ENCODE data around the gene FNDC3A. TPM values are rescaled to one million over a fixed set of nuclear protein-coding genes. Genes with fewer than 3 reads are reported as not detected.
"Not testable (repeated sequence)": the region's sequence is repeated elsewhere in the genome, so short reads cannot be mapped to it uniquely, and the experiment has no call there.

FNDC3A gene
- total RNA-seq, 2 experiments from 2014 or later: 25.7 to 26.6 TPM

GRCh38 chr13:49060678-49061387, 85.1 kb downstream of the FNDC3A start:
- intact Hi-C loops (cut with micrococcal nuclease): no loop called here
- no peaks in the 10 kb centered on the region for H3K27me3 Mint-ChIP-seq
- DNase-seq (no peak), ATAC-seq (no peak)
- no peaks in the 10 kb centered on the region for H3K9me3 Mint-ChIP-seq
- CTCF ChIA-PET: no interaction called here
- TF ChIP-seq, protein P1, sequence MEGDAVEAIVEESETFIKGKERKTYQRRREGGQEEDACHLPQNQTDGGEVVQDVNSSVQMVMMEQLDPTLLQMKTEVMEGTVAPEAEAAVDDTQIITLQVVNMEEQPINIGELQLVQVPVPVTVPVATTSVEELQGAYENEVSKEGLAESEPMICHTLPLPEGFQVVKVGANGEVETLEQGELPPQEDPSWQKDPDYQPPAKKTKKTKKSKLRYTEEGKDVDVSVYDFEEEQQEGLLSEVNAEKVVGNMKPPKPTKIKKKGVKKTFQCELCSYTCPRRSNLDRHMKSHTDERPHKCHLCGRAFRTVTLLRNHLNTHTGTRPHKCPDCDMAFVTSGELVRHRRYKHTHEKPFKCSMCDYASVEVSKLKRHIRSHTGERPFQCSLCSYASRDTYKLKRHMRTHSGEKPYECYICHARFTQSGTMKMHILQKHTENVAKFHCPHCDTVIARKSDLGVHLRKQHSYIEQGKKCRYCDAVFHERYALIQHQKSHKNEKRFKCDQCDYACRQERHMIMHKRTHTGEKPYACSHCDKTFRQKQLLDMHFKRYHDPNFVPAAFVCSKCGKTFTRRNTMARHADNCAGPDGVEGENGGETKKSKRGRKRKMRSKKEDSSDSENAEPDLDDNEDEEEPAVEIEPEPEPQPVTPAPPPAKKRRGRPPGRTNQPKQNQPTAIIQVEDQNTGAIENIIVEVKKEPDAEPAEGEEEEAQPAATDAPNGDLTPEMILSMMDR (IDR thresholded peaks at IDR 0.05): no peak
- no peak overlapping the region for H3K27ac Mint-ChIP-seq
- POLR2A ChIA-PET: no interaction called here
- peaks cover 11% of the 10 kb centered on the region for H3K4me1 Mint-ChIP-seq (ENCODE audit: low read depth)
- no peak overlapping the region for H3K4me3 Mint-ChIP-seq
- H3K36me3 Mint-ChIP-seq (ENCODE audit: low read depth): peaks cover 23% of the 10 kb centered on the region

GRCh38 chr13:49061388-49061752, 85.7 kb downstream of the FNDC3A start:
- Mint-ChIP-seq H3K36me3 (ENCODE audit: low read depth) (peaks cover 21% of the 10 kb centered on the region), H3K4me1 (ENCODE audit: low read depth) (peaks cover 11% of the 10 kb centered on the region)
- H3K27ac Mint-ChIP-seq; DNase-seq; CTCF ChIA-PET; H3K27me3 Mint-ChIP-seq; POLR2A ChIA-PET; intact Hi-C loops (cut with micrococcal nuclease); ATAC-seq; H3K9me3 Mint-ChIP-seq; H3K4me3 Mint-ChIP-seq: not testable (repeated sequence)

GRCh38 chr13:49062297-49062896, 86.7 kb downstream of the FNDC3A start:
- intact Hi-C loops (cut with micrococcal nuclease): no loop called here
- ChIA-PET POLR2A (no interaction called here), CTCF (no interaction called here)
- peaks cover 2% of the 10 kb centered on the region for H3K9me3 Mint-ChIP-seq
- TF ChIP-seq, protein P1 (IDR thresholded peaks at IDR 0.05): no peak
- ATAC-seq: no peak
- H3K36me3 Mint-ChIP-seq (ENCODE audit: low read depth): peaks cover 24% of the 10 kb centered on the region
- DNase-seq: no peak
- H3K27ac Mint-ChIP-seq: peak overlapping the region; percentile 5
- peaks cover 11% of the 10 kb centered on the region for H3K4me1 Mint-ChIP-seq (ENCODE audit: low read depth)
- no peak overlapping the region for H3K4me3 Mint-ChIP-seq
- H3K27me3 Mint-ChIP-seq: no peaks in the 10 kb centered on the region

- CTCF ChIA-PET: no interaction called here
- ATAC-seq: no peak
- Mint-ChIP-seq H3K9me3 (peaks cover 2% of the 10 kb centered on the region), H3K4me1 (ENCODE audit: low read depth) (peaks cover 11% of the 10 kb centered on the region), H3K36me3 (ENCODE audit: low read depth) (peaks cover 25% of the 10 kb centered on the region), H3K4me3 (no peak overlapping the region), H3K27ac (no peak overlapping the region), H3K27me3 (no peaks in the 10 kb centered on the region)
- DNase-seq: no peak
- POLR2A ChIA-PET: no interaction called here
- TF ChIP-seq, protein P1 (IDR thresholded peaks at IDR 0.05): no peak
- intact Hi-C loops (cut with micrococcal nuclease): no loop called here
These were observed 87.3 kb downstream of the FNDC3A start for GRCh38 chr13:49063011-49063410.

- Mint-ChIP-seq H3K27me3 (no peaks in the 10 kb centered on the region), H3K9me3 (peaks cover 2% of the 10 kb centered on the region), H3K36me3 (ENCODE audit: low read depth) (peaks cover 25% of the 10 kb centered on the region), H3K4me3 (no peak overlapping the region), H3K27ac (no peak overlapping the region), H3K4me1 (ENCODE audit: low read depth) (peaks cover 11% of the 10 kb centered on the region)
- TF ChIP-seq, protein P1 (IDR thresholded peaks at IDR 0.05): no peak
- intact Hi-C loops (cut with micrococcal nuclease): no loop called here
- ATAC-seq (no peak), DNase-seq (no peak)
- ChIA-PET POLR2A (no interaction called here), CTCF (no interaction called here)
These were observed 87.8 kb downstream of the FNDC3A start for GRCh38 chr13:49063497-49063896.

Data from activated CD8-positive, alpha-beta T cell treated with anti-CD3 and anti-CD28 coated beads for 36 hours (primary cell).